ENCODE data around the gene AKT3. TPM values are rescaled to one million over a fixed set of nuclear protein-coding genes. Genes with fewer than 3 reads are reported as not detected.

AKT3 gene
- total RNA-seq, 1 experiment from 2014 or later = 11.8 TPM

- DNase-seq (ENCODE audit: low spot score) = no peak
Observed at GRCh38 chr1:243732637-243733036, 117.4 kb downstream of the AKT3 start.

DNA sequence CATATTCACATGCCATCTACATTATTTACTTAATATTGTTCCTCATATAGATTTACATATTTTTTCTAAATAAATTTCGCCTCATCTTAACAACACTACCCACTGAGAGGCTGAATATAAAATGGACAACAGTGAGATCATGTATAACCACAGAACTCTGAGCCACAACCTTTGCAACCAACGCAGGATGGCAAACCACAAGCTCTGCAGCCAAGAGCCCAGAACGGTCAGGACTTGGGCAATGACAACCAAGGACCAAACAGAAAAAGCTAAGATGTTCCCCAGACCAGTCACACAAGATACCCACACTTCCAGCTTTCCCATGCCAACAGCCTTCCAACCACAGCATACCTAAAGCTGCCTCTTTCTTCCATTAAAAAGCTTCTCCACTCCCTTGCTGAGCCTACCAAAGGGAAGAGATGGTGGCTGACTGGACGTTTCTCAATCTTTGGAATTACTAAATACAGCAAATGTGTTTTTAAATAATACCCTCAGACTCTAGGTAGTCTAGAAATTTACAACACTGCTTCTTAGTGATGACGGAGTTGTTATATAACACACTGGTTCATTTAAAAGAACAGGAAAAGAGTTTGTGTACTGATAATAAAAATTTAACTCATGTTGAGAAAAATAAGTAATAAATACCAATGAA, 117.9 kb downstream of the AKT3 start:
- DNase-seq (ENCODE audit: low spot score) = peak; percentile 9

DNA sequence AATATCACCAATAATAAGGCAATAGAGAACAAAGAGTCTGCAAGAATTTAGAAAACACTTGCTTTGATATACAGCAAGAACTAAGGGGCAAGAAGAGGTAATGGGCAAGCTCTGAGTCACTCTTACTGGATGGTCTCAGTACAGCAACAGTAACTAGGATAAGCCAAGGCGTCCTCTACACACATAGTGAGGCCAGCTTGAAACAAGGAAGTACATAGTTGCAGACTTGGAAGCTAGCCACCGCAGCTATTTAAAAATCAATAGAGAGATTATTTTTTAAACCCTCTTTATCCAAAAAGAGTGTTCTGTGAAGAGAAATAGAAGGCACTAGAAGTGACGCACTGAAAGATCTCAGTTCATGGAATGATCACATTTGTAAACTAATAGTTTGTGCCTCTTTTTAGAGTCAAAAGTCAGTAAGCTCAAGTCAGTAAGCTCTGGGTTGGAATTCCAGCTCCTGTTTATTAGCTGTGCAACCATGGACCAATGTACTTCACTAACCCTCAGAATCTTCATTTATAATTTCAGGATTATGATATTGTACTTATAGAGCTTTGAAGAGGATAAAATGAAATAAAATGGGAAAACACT, 118.6 kb downstream of the AKT3 start:
- DNase-seq (ENCODE audit: low spot score) = no peak

GRCh38 chr1:243730487-243731150, 119.4 kb downstream of the AKT3 start:
- no peak for DNase-seq (ENCODE audit: low spot score)

- no peak for DNase-seq (ENCODE audit: low spot score)
Observed at GRCh38 chr1:243729956-243730355, 120.1 kb downstream of the AKT3 start.

DNA sequence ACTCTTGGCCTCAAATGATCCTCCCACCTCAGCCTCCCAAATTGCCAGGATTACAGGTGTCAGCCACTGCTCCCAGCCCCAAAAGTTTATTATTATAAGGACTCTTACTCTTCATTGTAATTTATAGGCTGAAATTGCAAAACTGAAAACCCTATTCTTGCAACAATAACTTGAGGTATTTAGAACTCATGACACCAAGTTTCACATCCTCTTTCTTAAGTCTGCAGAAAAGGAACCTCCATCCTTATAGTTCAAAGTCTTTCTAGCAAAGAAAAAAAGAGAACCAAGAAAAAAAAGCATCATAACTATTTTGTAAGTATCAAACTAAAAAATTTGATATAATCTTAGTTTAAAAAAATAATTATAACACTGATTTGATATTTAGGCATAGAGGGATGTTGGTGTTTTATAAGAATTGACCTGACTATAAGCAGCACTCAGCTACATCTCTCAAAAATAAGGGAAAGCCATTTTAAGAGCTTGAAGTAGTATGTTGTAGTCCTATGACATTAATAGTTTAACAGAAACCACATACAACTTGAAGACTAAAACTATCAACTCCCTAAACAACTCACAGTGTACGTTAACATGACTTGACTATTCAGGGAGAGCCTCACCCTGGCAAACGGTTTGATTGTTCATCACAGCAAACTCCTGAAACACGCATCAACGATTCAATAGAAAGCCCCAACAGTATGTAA, 122.4 kb downstream of the AKT3 start:
- DNase-seq (ENCODE audit: low spot score) = no peak

DNA sequence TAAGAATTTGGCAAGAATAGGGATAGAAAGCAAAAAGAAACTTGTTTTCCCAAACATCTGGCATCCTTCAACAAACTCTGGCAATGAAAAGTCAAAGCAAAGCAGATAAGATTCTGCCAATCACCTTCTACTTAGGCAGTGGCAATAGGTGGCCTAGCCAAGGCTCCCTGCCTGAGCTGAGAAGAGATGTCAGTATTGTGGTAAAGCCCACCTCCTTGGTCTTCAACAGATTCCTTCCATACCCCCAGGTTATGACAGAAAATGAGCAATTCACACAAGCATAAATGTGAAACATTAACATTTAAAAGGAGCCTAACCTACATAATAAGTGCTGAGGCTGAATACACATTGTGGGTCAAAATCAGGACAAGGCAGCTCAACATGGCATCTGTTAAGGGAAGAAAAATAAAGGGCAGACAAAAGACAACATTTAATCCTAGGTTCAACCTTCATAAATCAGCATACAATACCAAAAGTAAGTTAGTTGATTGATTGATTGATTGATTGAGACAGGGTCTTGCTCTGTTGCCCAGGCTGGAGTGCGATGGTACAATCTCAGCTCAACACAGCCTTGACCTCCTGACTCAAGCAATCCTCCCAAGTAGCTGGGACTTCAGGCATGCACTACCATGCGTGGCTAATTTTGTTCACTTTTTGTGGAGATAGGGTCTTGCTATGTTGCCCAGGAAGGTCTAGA, 123.1 kb downstream of the AKT3 start:
- DNase-seq (ENCODE audit: low spot score) = no peak

DNA sequence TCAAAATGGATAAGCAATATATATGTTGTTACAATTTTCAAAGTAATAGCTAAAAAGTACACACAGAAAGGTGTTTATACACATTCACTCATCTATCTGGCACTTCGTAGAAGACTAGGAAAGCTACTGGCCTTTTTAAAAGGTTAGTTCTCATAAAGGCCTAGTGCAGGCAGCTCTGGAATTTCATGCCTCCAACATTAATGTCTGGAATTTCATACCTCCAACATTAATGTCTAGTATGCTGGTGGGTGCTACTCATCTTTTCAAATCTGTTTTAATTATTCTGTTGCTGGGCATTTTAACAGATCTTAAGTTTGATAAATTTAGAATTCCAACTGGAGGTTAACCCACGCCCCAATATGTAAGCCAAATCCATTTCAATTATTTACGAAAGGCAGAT, 124.2 kb downstream of the AKT3 start:
- no peak for DNase-seq (ENCODE audit: low spot score)

- no peak for DNase-seq (ENCODE audit: low spot score)
Observed at GRCh38 chr1:243725075-243725474, 125.0 kb downstream of the AKT3 start.

DNA sequence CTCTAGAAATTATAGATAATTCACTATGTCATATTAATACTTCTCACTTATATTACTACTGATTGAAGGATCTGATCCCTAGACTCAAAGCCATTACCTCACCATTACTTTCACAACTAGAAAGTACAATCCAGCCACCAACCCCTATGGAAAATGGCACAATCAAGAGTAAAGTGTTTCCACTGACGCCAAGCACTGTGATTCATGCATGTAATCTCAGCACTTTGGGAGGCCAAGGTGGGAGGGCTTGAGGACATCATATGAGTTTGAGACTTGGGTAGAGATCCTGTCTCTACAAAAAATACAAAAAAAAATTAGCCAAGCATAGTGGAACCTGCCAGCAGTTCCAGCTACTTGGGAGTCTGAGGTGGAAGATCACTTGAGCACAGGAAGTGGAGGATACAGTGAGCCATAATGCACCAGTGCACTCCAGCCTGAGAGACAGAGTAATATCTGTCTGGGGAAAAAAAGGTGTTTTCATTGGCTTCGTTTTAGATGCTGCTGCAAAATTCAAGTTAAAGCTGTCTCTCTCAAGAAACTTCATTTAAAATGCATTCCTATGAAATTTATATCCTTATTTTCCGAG, 126.5 kb downstream of the AKT3 start:
- no peak for DNase-seq (ENCODE audit: low spot score)

GRCh38 chr1:243723050-243723449, 127.0 kb downstream of the AKT3 start:
- no peak for DNase-seq (ENCODE audit: low spot score)

DNA sequence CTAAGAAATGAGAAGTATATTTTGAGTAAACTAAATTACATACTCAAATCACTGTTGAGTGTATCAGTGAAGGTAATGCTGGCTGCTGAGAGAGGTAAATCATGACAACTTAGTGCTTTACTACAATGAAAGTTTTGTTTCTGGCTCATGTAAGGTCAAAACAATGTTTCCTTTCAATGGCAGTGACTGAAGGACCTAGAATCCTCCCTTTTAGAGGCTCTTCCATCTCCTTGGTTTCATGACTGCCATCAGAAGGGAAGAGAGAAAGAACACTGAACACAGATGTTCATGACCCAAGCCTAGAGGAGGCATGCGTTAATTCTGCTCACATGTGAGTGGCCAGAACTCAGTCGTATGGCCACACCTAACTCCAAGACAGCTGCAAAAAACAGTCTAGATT, 130.6 kb downstream of the AKT3 start:
- DNase-seq (ENCODE audit: low spot score) = no peak

DNA sequence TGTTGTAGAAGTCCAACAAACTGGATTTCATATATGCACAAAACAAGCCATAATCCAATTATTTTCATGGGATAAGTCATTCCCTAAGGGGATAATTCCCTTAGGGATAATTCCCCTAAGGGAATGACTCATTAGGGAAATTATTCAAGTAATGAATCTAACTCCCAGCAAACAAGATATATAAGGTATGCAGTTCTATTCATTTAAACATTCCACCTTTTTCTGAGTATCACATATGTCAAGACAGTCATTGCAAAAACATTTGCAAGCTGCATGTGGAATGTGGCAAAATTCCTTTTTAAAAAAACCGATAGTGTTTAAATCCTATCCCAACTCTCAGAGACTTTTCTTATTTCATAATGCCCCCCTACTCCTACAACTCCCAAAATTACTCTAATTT, 131.2 kb downstream of the AKT3 start:
- no peak for DNase-seq (ENCODE audit: low spot score)

DNA sequence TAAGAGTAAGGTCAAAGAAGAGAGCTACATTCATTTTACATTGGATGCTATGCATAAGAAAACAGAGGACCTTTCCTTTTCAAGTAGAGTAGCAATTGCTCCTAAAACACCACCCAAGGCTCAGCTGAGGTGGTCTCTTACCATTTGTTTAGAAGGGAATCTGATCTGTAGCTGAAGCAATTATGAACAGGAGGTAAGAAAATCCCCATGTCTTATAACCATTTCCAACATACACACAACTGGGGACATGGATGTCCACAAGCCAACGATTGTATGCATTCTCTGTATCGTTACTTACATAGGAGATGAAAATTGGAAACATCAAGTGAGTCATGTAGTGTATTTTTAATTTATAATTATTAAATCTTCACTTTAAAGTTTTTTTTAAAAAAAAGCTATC, 132.0 kb downstream of the AKT3 start:
- DNase-seq (ENCODE audit: low spot score) = no peak

GRCh38 chr1:243716906-243717305, 133.1 kb downstream of the AKT3 start:
- no peak for DNase-seq (ENCODE audit: low spot score)

GRCh38 chr1:243715285-243715684, 134.8 kb downstream of the AKT3 start:
- no peak for DNase-seq (ENCODE audit: low spot score)

- DNase-seq (ENCODE audit: low spot score) = no peak
Observed at GRCh38 chr1:243713470-243714186, 136.4 kb downstream of the AKT3 start.

DNA sequence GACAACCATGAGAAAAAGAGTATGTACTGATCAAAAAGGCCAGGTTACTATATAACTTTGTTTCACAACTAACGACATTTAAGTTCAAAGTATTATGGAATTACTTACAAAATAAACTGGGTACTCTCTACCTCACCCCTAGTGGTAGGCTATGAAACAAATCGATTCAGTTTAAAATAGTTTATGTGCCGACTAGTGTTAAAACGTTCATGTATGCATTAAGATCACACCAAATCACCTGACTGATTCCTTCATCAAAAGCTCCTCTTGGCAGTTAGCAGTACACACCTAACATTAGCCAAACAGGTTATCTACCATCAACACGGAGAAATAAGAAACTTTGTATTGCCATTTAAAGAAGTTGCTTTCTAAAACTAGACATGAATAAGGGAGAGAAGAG, 137.1 kb downstream of the AKT3 start:
- DNase-seq (ENCODE audit: low spot score) = no peak

DNA sequence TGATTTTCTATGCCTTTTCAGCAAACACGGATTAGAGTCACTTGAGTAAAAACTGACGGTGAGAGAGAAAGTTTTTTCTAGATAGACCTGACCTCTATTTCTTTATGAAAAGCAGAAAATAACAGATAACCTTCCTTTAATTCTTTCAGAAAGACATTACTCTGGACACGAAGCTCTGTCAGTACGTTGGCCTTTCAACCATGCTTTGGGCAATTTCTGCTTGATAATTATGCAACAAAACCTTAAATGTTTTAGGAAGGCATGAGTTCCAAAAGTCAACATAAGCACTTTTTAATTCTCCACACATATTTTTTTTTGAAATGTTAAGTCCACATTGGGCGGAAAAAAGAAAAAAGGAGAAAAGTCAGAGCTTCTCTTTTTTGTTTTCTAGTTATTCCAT, 137.8 kb downstream of the AKT3 start:
- DNase-seq (ENCODE audit: low spot score) = no peak

DNA sequence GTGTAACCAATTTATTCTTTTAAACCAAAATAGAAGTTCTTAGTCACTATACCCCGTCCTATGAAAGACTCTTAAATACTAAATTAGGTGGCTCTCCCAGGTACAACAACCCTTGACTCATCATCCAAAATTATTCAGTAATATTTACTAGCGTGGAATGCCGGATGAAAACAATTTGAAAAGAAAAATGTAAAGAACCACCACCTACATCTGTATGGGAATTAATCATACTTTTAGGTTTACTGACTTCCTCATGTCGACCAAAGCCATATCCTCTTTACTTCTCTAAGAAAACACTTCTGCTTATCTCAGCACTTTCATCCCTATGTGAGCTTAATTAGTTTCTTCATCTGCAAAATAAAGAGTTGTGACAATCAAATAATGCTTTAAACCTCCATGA, 139.6 kb downstream of the AKT3 start:
- no peak for DNase-seq (ENCODE audit: low spot score)

DNA sequence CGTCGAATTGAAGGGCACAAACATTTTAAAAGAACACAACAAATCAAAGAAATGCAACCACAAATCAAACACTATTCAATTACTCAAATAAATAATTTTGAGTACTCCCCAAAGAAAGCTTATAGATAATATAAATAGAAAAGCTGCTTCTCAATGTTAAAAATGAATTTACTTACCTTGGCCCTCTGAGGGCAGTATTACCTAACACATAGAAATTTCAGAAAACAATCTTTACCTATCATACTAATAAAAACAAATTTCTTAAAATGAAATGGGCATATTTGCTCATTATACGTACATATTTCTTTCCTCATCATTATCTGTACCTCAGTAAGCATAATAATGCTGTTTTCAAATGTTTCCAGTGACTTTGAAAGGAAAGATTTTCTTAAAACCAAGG, 141.8 kb downstream of the AKT3 start:
- no peak for DNase-seq (ENCODE audit: low spot score)

Data from H4 (cell line).